Esophagus squamous epithelium (tissue), 5 donors: ENCODE data around the gene WNT9A. TPM values are rescaled to one million over a fixed set of nuclear protein-coding genes. Genes with fewer than 3 reads are reported as not detected.

Experiments used
- DNase-seq: peaks from one replicate; lab custom pipeline; 2025; lab: John Stamatoyannopoulos, UW
- H3K27ac ChIP-seq, 4 donors: fragments of 200-600 bp; sonication (generic); one replicate each; pipeline ENCODE4 v1.5.1; 2016 to 2019; ENCODE audit warnings: mild to moderate bottlenecking in 1 of 4
- H3K27me3 ChIP-seq, 4 donors: fragments of 200-600 bp; sonication (generic); 1 replicate in 3 of 4; 2 replicates in 1 of 4; pipeline versions ENCODE4 v1.5.1 to v1.6.0; 2017 to 2021; ENCODE audit warnings: antibody characterized with exemption in 1 of 4
- H3K36me3 ChIP-seq, 3 donors: fragments of 200-600 bp; sonication (generic); one replicate each; pipeline ENCODE4 v1.5.1; 2016 to 2019
- H3K4me1 ChIP-seq, 3 donors: fragments of 200-600 bp; sonication (generic); one replicate each; pipeline ENCODE4 v1.5.1; 2017 to 2019
- H3K4me3 ChIP-seq, 4 donors: fragments of 200-600 bp; sonication (generic); 1 replicate in 3 of 4; 2 replicates in 1 of 4; pipeline ENCODE4 v1.5.1; 2016 to 2019; ENCODE audit warnings: mild to moderate bottlenecking in 2 of 4, moderate library complexity in 1 of 4
- H3K9me3 ChIP-seq, 3 donors: fragments of 200-600 bp; sonication (generic); one replicate each; pipeline ENCODE4 v1.5.1; 2016 to 2019
- CTCF ChIP-seq, 6 experiments: fragments of 450-650 bp in 4 of 6; fragments of 200-600 bp in 2 of 6; sonication (generic) in 2 of 6; IDR thresholded peaks; one replicate each; pipeline ENCODE4 v1.5.1; 2016 to 2019; ENCODE audit warnings: antibody characterized with exemption in 6 of 6, mild to moderate bottlenecking in 4 of 6, moderate library complexity in 4 of 6
- POLR2A ChIP-seq, 4 donors: fragments of 450-650 bp; IDR thresholded peaks; one replicate each; pipeline ENCODE4 v1.6.1; 2017; ENCODE audit warnings: antibody characterized with exemption in 4 of 4, mild to moderate bottlenecking in 4 of 4, moderate library complexity in 3 of 4
- WGBS, 2 donors: methylation state at CpG; one replicate each; pipeline ENCODE4 v1.1.5; 2018; 5-methylcytosine and 5-hydroxymethylcytosine counted together
- intact Hi-C: fragments of 100-400 bp; cut with DNase I; formaldehyde crosslinking; loops from one replicate; pipeline ENCODE4 v1.15.0; 2022
- total RNA-seq, 4 donors: library from RNA; depleted of rRNA; stranded (reverse); fragments of >200 nt; gene quantifications; one replicate each; pipeline ENCODE4 v1.1.0, GENCODE V29; 2016
- donor health status: DM: yes; HTN: yes; CAD: no.

WNT9A gene
- total RNA-seq, 4 donors from 2014 or later = 1.7 to 5.9 (median 2.8) TPM

- DNase-seq = no peak
- intact Hi-C loops = loop anchor here (5.0 kb wide), 1 partner anchor 187 kb away; no protein-coding TSS in a partner anchor
- WGBS, 2 donors = 66 to 83% methylated on average over 6 to 7 of the region's 11 CpGs
- H3K9me3 ChIP-seq = no peaks in the 10 kb centered on the region
- H3K4me3 ChIP-seq = no peak overlapping the region
- TF ChIP-seq POLR2A (IDR thresholded peaks at IDR 0.05) (no peak), CTCF (IDR thresholded peaks at IDR 0.05) (no peak)
- H3K27me3 ChIP-seq = peaks cover 0 to 64% (median 0%) of the 10 kb centered on the region in 4 donors
- H3K27ac ChIP-seq = no peak overlapping the region
- no peaks in the 10 kb centered on the region for H3K36me3 ChIP-seq
- peaks cover 32 to 67% (median 35%) of the 10 kb centered on the region in 3 donors for H3K4me1 ChIP-seq
These were observed 1.7 kb upstream of the WNT9A start for GRCh38 chr1:227949341-227949921.

GRCh38 chr1:227948493-227949260, 945 bp upstream of the WNT9A start:
- Histone ChIP-seq H3K9me3 (no peaks in the 10 kb centered on the region), H3K36me3 (no peaks in the 10 kb centered on the region), H3K27me3 (peaks cover 0 to 59% (median 0%) of the 10 kb centered on the region in 4 donors), H3K27ac (peak overlapping the region; percentile 43 to 93 (median 75)), H3K4me3 (peak overlapping the region; percentile 43 to 79 (median 61)), H3K4me1 (peaks cover 32 to 71% (median 35%) of the 10 kb centered on the region in 3 donors)
- TF ChIP-seq POLR2A (IDR thresholded peaks at IDR 0.05) = no peak
- no peak for TF ChIP-seq CTCF (IDR thresholded peaks at IDR 0.05)
- DNase-seq = no peak
- 35 to 65% methylated on average over 6 to 7 of the region's 25 CpGs for WGBS, 2 donors
- intact Hi-C loops = loop anchor here (5.0 kb wide), 1 partner anchor 186 kb away; no protein-coding TSS in a partner anchor

- H3K27ac ChIP-seq = peak overlapping the region; percentile 85 to 93 (median 87)
- intact Hi-C loops = loop anchor here (5.0 kb wide), 1 partner anchor 185 kb away; no protein-coding TSS in a partner anchor
- no peaks in the 10 kb centered on the region for H3K36me3 ChIP-seq
- peak overlapping the region; percentile 43 to 79 (median 61) for H3K4me3 ChIP-seq
- no peak for DNase-seq
- peaks cover 0 to 45% (median 0%) of the 10 kb centered on the region in 4 donors for H3K27me3 ChIP-seq
- peaks cover 32 to 76% (median 34%) of the 10 kb centered on the region in 3 donors for H3K4me1 ChIP-seq
- TF ChIP-seq CTCF (IDR thresholded peaks at IDR 0.05) (no peak), POLR2A (IDR thresholded peaks at IDR 0.05) (no peak)
- H3K9me3 ChIP-seq = no peaks in the 10 kb centered on the region
- WGBS, 2 donors = 0% methylated on average over 3 to 10 of the region's 36 CpGs
These were observed 401 bp downstream of the WNT9A start for GRCh38 chr1:227947386-227947675.

GRCh38 chr1:227946624-227947385, 927 bp downstream of the WNT9A start:
- WGBS, 2 donors = 1 to 2% methylated on average over 21 to 32 of the region's 61 CpGs
- H3K9me3 ChIP-seq = no peaks in the 10 kb centered on the region
- H3K27ac ChIP-seq = peak overlapping the region; percentile 85 to 93 (median 87)
- peaks cover 32 to 76% (median 33%) of the 10 kb centered on the region in 3 donors for H3K4me1 ChIP-seq
- H3K36me3 ChIP-seq = no peaks in the 10 kb centered on the region
- H3K27me3 ChIP-seq = peaks cover 0 to 40% (median 0%) of the 10 kb centered on the region in 4 donors
- no peak for DNase-seq
- TF ChIP-seq CTCF (IDR thresholded peaks at IDR 0.05) (peak; percentile 48 to 90 (median 81)), POLR2A (IDR thresholded peaks at IDR 0.05) (no peak)
- peak overlapping the region; percentile 43 to 79 (median 61) for H3K4me3 ChIP-seq
- intact Hi-C loops = loop anchor here (5.0 kb wide), 1 partner anchor 185 kb away; no protein-coding TSS in a partner anchor
